Osteoblast (primary cell): ENCODE data around the gene TNFRSF19. TPM values are rescaled to one million over a fixed set of nuclear protein-coding genes. Genes with fewer than 3 reads are reported as not detected.

Source experiments
- DNase-seq: peaks from one replicate; pipeline ENCODE4 v3.0.0; 2011; ENCODE audit warnings: low spot score, mixed read lengths; ENCODE audit not compliant: insufficient read length; ENCODE audit errors: missing footprints
- H2AFZ ChIP-seq: 2 replicates; pipeline ENCODE4 v1.6.0; 2011; ENCODE audit warnings: mild to moderate bottlenecking, low read length
- H3K27ac ChIP-seq: 2 replicates; pipeline ENCODE4 v1.5.1; 2011; ENCODE audit warnings: mild to moderate bottlenecking, low read depth, low read length, moderate library complexity
- H3K27me3 ChIP-seq: 2 replicates; pipeline ENCODE4 v1.6.0; 2012; ENCODE audit warnings: mild to moderate bottlenecking, control low read depth, inconsistent platforms, low read length, moderate library complexity; ENCODE audit not compliant: insufficient read depth
- H3K36me3 ChIP-seq: 2 replicates; pipeline ENCODE4 v1.5.1; 2011; ENCODE audit warnings: mild to moderate bottlenecking, low read length, control low read depth, moderate library complexity; ENCODE audit not compliant: insufficient read depth
- H3K4me1 ChIP-seq: 2 replicates; pipeline ENCODE4 v1.5.1; 2011; ENCODE audit warnings: mild to moderate bottlenecking, low read length, control low read depth, moderate library complexity; ENCODE audit not compliant: insufficient read depth
- H3K4me2 ChIP-seq: 2 replicates; pipeline ENCODE4 v1.6.0; 2011; ENCODE audit warnings: mild to moderate bottlenecking, low read length; ENCODE audit not compliant: insufficient read depth
- H3K4me3 ChIP-seq: fragments of 200-600 bp; sonication (generic); 3 replicates; pipeline ENCODE4 v1.5.1; 2012; ENCODE audit warnings: mild to moderate bottlenecking, low read length, inconsistent platforms; ENCODE audit not compliant: insufficient read depth
- H3K79me2 ChIP-seq: 2 replicates; pipeline ENCODE4 v1.6.0; 2012; ENCODE audit warnings: mild to moderate bottlenecking, low read length, control low read depth, inconsistent platforms; ENCODE audit not compliant: insufficient read depth
- H3K9me3 ChIP-seq: 2 replicates; pipeline ENCODE4 v1.5.1; 2011; ENCODE audit warnings: low read depth, low read length, control low read depth
- H4K20me1 ChIP-seq: 2 replicates; pipeline ENCODE4 v1.6.0; 2012; ENCODE audit warnings: mild to moderate bottlenecking, low read length, control low read depth; ENCODE audit not compliant: insufficient read depth
- total RNA-seq: library from RNA; depleted of rRNA; stranded (reverse); fragments of >200 nt; gene quantifications from 2 replicates; pipeline ENCODE4 v1.2.3, GENCODE V29; 2012
- TF ChIP-seq, protein P1 (sequence below): IDR thresholded peaks from 2 replicates; pipeline ENCODE4 v1.5.1; 2011; ENCODE audit warnings: mild to moderate bottlenecking, low read depth, low read length, moderate library complexity; ENCODE audit errors: extremely low read depth

Gene TNFRSF19
- total RNA-seq, 1 donor, result 73.8 TPM

DNA sequence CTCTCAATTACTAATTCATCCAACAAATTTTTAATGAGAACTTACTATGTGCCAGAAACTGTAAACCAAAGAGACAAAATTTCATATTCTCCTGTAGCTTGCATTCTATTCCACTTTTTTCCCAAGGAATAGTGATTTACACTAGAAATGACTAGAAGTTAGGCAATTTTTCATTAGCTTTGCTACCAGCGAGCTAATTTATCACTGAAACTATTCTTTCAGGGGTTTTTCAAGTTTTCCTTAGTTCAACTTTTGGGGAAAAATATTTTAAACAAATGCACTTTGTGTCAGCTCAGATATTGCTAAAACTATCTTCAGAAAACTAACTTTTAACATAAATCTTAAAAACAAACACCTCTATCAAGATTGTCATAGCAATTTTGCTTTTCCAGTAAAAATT lies 5.4 kb downstream of the TNFRSF19 start:
- Histone ChIP-seq H3K79me2 (peaks cover 14% of the 10 kb centered on the region), H3K4me2 (no peak overlapping the region), H3K4me1 (peaks cover 8% of the 10 kb centered on the region), H3K36me3 (no peaks in the 10 kb centered on the region), H4K20me1 (no peaks in the 10 kb centered on the region), H3K4me3 (no peak overlapping the region), H2AFZ (no peak overlapping the region), H3K9me3 (no peaks in the 10 kb centered on the region), H3K27ac (no peak overlapping the region), H3K27me3 (peaks cover 4% of the 10 kb centered on the region)
- TF ChIP-seq, protein P1, sequence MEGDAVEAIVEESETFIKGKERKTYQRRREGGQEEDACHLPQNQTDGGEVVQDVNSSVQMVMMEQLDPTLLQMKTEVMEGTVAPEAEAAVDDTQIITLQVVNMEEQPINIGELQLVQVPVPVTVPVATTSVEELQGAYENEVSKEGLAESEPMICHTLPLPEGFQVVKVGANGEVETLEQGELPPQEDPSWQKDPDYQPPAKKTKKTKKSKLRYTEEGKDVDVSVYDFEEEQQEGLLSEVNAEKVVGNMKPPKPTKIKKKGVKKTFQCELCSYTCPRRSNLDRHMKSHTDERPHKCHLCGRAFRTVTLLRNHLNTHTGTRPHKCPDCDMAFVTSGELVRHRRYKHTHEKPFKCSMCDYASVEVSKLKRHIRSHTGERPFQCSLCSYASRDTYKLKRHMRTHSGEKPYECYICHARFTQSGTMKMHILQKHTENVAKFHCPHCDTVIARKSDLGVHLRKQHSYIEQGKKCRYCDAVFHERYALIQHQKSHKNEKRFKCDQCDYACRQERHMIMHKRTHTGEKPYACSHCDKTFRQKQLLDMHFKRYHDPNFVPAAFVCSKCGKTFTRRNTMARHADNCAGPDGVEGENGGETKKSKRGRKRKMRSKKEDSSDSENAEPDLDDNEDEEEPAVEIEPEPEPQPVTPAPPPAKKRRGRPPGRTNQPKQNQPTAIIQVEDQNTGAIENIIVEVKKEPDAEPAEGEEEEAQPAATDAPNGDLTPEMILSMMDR, result no peak
- no peak for DNase-seq

DNA sequence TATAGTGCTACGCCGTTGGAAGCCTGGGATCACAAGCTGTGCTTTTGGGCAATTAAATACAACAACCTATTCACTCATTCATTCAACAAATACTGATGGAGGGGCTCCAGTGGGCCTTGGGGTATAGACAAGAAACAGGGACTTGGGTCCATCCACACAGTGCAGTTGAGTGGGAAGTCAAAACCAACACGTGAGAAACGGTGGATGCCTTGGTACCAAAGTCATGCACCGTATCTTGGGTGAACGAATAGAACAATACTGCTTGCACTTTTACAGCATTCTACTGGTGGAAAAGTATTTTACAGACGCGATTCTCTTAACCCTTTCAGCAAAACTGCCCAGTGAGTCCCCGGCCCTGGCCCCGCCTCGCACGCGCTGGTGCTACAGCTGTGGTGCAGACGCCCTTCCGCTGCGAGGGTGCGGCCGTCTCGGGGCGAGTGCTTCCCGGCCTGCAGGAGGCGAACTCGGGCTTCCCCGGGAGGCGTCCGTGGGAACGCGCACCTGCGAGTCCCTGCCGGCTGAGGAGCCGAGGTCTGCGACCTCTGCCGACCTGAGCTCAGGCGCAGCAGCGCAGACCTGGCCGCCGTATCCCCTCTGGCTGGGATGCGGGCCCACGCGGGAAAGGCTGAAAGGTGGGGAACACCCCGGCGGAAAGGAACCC lies 8.3 kb downstream of the TNFRSF19 start:
- Histone ChIP-seq H3K27ac (peak overlapping the region; percentile 59), H3K79me2 (peaks cover 33% of the 10 kb centered on the region), H3K27me3 (peaks cover 4% of the 10 kb centered on the region), H3K9me3 (no peaks in the 10 kb centered on the region), H3K4me1 (peaks cover 8% of the 10 kb centered on the region), H3K4me3 (peak overlapping the region; percentile 87), H3K36me3 (no peaks in the 10 kb centered on the region), H4K20me1 (no peaks in the 10 kb centered on the region), H2AFZ (peak overlapping the region; percentile 92), H3K4me2 (peak overlapping the region; percentile 90)
- TF ChIP-seq, protein P1, result peak; percentile 57
- peak; percentile 93 for DNase-seq

DNA sequence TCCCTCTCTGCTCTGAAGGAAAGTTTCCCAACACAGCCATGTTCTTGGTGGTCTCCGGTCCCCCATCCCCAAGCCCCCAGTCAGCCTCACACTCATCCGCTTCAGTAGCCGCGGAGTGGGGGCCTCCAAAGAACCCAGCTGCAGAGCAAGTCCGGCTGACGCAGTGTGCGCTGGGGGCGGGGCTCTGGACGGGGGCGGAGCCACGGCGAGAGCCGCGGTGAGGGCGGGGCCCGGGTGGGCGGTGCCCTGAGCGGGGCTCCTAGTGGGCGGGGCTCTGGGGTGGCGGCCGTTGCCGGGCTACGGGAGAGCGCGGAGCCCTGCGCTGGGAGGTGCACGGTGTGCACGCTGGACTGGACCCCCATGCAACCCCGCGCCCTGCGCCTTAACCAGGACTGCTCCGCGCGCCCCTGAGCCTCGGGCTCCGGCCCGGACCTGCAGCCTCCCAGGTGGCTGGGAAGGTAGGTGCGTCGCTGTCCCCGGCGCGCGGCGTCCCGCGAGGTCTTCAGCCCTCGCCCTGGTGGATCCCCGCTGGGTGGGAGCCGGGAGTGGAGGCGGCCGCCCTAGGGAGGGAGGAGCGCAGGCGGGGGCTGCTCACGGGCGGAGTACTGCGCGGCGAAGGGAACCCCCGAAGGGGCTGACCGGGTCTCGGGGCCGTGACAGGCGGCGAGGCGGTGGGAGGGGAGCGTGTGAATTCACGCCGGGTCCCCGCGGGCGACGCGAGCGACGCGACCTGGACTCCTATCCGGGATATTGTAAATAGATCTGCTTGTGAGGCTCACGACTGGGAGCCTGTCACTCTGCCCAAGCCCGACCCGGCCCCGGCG lies 9.1 kb downstream of the TNFRSF19 start:
- DNase-seq, result peak; percentile 97
- H3K27me3 ChIP-seq, result peaks cover 4% of the 10 kb centered on the region
- TF ChIP-seq, protein P1, result no peak
- H3K4me2 ChIP-seq, result peak overlapping the region; percentile 90
- no peaks in the 10 kb centered on the region for H3K36me3 ChIP-seq
- H3K79me2 ChIP-seq, result peaks cover 33% of the 10 kb centered on the region
- H4K20me1 ChIP-seq, result no peaks in the 10 kb centered on the region
- no peaks in the 10 kb centered on the region for H3K9me3 ChIP-seq
- H3K4me1 ChIP-seq, result peaks cover 8% of the 10 kb centered on the region
- peak overlapping the region; percentile 67 for H3K27ac ChIP-seq
- H2AFZ ChIP-seq, result peak overlapping the region; percentile 92
- peak overlapping the region; percentile 87 for H3K4me3 ChIP-seq
